NT2/D1 (cell line): ENCODE measurements around the gene UTP4.

Experiments
- SUZ12 ChIP-seq: IDR thresholded peaks from 2 replicates; pipeline ENCODE4 v1.6.1; 2011; ENCODE audit not compliant: insufficient read length, insufficient read depth; ENCODE audit errors: extremely low read depth
- YY1 ChIP-seq: IDR thresholded peaks from 2 replicates; pipeline ENCODE4 v1.6.1; 2011; ENCODE audit not compliant: insufficient read length, insufficient read depth
- ZNF274 ChIP-seq: IDR thresholded peaks from 2 replicates; pipeline ENCODE4 v1.6.1; 2011; ENCODE audit warnings: mild to moderate bottlenecking, low read depth, low read length

GRCh38 chr16:69118994-69119393 lies 13.5 kb upstream of the UTP4 start:
- no peak for TF ChIP-seq SUZ12
- no peak for TF ChIP-seq YY1
- no peak for TF ChIP-seq ZNF274
